Activated CD4-positive, alpha-beta T cell treated with anti-CD3 and anti-CD28 coated beads, Interleukin-2, amount 50 U/mL, for 4 hours (primary cell): ENCODE data around the gene SGCA.
A peak's percentile ranks its signal among the peaks of the same experiment; 100 is the strongest.

Experiments
- DNase-seq, 2 experiments: peaks; one replicate each; pipeline ENCODE4 v3.0.0-alpha.2; 2020

Gene SGCA

DNA sequence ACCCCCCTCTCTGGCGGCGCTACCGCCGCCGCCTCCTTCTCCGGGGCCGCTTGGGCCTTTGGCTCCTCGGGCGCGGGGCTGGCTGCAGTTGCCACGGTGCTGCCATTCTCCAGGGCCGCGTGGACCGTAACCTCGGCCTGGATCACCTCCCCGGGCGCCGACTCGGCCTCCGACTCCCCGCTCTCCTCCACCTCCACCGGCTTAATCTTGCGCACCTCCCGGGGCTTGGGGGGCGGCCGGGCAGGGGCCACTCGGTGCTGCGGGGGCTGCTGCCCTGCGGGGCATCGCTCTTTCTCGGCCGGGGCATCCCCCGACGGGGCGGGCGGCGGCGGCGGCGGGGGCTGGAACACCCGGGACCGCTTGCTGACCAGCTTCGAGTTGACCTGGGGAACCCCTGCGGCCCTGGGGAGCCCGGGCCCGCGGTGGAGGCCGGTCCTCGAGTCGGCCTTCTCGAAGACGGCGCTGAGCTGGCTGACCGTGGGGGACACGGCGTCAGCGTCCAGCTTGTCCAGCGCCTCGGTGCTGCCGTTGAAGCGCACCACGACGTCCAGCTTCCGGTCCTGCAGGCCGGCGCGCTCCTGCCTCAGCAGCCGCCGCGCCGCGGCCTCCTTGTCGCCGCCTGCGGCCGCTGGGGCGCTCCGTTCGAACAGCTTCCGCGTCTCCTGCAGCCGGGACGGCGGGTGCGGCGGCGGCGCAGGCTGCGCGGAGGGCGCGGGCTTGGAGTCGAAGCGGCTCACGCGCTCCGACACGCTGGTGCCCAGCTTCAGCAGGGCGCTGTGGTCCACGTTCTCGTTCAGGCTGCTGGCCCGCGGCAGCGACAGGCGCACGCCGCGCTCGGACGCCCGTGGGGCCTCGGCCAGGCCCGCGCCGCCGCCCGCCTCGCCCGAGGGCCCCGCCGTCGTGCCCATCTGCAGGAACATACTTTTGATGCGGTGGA, 16.1 kb upstream of the SGCA start:
- peak; percentile 36 to 53 for DNase-seq

DNA sequence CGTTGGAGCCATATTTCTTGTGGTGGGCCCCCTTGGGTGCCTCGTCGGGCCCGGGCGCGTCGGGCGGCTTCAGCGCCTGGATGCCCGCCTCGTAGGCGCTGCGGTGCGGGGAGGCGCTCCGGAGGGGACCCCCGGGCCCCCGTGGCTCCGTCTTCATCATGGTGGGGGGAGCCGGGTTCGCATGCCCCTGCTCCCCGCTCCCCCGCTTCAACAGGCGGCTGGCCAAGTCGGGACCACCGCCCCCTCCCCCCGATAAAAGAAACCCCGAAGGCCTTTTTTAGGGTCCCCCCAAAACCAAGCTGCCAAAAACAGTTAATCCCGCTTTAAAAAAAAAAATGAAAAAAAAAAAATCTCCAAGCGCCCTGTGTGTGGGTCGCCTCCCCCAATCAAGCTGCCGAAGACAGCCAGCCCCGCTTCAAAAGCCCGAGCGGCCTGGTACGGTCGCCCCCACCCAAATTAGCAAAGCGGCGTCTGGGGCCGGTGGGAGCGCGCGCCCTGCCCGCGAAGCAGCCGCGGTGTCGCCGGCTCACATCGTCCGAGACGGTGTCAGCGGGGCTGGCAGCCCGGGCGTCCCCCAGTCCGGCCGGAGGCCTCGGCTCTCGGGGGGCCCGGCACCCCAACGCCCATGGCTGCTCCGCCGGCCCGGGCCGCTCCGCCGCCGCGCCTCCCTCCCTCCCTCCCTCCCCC, 15.3 kb upstream of the SGCA start, which contains the start of gene PPP1R9B:
PPP1R9B (minus strand) TSS at position 324 of the 687 bp plus-strand sequence; CDS start at position 160, 164 bp downstream.
- no peak for DNase-seq

DNA sequence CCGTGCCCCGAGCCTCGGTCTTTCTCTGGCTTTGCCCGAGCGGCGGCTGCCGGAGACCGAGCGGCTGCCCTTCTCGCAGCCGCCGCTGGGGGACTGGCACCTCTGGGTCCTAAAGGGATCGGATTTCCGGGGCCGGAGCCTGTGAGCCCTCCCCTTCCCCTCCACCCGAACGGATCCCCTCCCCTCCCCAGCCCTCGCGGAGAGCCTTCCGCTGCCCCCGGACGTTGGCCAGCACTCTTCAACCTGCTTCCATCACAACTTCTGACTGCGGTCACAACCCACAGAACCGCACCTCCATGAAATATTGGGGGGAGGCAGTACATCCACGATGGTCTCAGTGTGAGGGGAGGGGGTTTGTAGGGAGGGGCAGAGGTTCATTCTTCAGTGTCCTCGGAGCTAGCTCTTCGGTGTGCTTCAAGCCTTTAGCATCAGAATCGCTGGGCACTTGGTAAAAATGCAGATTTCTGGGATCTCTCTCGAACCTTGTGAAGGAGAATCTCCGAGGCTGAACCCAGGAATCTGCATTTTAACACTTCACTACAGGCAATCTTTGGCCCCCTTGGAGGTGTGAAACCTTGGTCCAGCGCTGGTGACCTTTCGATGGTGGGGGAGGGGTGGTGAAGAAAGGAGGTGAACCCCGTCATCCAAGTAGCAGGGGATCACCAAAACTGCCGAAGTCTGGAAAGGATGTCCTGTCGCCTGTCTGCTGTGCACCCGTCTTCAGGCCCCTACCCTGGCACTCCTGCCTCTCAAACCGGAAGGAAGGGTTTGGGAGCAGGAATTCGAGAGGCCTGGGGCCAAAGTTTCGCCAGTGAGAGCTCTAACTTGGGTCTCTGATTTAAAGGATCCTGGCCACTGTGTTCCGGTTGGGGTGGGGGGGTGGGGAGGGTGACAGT, 14.5 kb upstream of the SGCA start:
- DNase-seq, result peak; percentile 77 to 79

DNA sequence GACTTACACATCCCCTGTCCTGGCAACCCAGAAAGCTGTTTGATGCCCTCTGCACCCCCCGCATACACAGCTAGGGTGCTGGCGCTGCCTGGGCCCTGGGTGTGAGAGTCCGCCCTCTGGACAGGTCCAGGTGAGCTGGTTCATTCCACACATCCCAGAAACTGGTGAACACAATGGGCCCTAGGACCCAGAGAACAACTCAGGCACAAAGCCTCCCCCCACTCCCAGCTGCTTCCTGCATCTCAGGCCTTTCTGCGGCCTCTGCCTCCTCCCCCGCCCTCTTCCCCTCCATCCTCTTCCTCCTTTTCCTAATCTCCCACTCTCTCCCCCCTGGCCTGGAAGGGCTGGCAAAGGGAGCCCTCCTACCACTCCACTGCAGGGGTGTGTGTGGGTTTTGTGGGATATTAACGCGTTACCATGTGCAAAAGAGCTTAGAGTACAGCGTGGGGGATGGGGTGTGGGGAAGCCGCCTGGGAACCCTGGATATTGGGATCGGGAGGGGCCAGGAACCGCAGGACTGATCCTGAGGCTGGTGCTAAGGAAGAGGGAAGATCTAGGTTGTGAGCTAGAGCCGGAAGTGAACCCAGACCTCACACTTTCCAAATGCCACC, 13.8 kb upstream of the SGCA start:
- DNase-seq, result no peak

DNA sequence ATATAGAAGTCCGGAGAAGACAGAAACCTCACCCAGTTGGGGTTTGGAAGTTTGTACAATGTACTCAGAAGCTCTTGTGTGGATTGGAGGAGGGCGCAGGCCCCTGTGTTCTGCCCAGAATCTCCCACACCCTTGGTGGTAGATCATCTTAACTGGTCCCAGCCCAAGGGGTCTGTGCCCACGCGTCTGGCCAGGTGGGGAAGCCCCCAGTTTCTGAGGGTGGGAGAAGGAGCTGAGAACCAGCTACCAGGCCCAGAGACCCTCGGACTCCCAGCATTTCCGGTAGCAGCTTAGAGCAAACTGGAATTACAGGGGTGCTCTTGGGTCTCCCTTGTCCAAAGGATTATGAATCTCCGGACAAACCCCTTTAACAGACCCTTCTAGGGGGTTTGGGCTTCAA, 13.1 kb upstream of the SGCA start:
- DNase-seq, result no peak

DNA sequence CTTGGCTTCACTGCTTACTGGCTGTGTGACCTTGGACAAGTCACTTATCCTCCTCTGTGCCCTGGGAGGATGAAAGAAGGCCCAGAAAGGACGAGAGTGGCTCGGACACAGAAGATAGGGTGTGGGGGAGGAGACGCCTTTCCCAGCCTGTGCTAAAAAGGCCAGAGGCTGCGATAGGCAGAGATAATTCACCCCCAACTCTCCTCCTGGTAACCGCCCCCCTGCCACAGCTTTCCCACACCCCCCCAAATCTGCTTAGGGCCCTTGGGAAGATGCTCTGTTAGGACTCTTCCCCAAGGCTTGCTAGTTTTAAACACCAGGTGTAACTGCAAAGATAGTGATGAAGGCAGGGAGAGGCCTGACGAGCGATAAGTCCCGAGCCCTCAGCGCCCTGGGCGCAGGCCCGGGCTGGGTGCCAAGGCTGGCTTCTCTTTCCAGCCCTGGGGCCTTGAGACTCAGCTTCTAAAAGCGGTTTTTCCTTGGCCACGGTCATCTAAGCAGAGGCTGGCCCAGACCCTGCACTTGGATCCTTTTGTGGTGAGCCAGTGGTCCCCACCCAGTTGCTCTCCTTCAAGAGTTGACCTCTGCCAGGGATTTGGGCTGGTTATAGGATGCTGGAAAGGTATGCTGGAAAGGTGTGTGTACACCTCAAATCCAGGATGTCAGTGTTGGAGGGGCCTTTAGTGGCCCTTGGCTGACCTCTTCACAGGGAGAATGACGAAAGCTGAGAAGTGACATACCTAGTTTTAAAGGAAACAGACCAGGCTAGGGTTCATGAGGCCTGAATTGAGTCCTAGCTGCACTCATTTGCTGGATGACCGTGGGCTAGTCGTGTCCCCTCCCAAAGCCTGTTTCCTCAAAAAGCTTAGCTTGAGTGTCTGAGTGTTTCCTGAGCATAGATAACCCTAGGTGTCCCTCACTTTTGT, 11.9 kb upstream of the SGCA start:
- DNase-seq, result no peak

DNA sequence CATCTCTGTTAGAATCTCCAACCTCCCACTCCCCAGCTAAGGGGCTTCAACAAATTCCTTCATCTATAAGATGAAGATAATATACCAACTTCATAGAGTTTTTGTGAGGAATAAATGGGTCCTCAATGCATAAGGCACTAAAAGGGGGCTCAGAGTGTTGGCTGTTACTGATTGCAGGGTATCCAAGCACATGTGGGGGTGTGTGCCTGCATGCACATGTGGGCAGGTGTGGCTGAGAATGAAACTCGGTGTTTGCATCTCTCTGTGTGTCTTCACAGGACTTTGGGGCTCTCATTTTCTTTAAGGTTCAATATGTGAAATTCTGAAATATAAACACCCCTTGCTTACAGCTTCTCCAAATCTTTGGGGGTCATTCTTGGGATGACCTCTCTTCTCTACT, 11.2 kb upstream of the SGCA start:
- DNase-seq, result no peak

DNA sequence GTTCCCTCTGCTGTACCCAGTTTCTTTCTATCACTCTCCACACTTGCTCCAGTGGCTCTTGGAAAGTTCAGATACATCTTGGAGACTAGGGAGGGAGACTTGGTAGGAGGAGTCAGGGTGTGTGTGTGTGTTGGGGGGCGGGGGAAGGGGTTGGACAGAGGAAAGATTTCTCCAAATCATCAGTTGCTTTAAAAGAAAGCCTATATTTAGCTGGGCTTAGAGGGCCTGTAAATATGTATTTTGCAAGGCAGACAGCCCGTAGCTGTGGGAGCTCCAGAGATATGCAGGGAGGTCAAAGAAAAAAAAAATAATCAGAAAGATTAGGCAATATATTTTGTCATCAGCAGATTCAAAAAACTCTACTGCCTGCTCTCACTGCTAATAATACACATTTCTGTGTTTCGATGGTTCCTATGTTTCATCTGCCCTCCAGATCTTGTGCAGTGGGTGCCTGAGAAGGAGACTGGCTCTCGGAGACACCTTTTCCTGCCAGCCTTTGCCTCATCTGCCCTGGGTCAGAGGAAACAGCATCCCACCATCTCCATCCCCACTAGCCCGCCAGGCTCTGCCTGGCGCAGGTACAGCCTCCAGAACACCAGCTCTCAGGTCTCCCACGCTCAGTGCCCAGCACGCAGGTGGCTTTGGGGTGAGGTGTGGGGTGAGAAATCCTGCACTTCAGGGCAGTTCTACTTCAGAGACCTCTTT, 10.5 kb upstream of the SGCA start:
- DNase-seq, result no peak

DNA sequence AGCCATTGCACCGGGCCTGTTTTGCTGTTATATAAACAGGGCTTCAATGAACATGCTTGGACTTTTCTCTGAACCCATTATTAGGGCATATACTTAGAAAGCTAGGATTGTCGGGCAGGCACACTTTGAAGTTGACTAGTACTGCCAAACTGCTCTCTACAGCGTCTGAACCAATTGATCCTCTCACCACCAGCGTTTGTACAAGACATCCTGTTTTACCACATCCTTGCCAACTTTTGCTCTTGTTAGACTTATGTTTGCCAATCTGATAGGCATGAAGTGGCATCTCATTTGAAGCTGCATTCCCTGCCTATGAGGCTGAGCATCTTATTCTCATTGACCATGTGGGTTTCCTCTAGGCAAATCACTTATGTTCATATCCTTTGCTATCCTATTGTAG, 7.9 kb upstream of the SGCA start:
- no peak for DNase-seq

DNA sequence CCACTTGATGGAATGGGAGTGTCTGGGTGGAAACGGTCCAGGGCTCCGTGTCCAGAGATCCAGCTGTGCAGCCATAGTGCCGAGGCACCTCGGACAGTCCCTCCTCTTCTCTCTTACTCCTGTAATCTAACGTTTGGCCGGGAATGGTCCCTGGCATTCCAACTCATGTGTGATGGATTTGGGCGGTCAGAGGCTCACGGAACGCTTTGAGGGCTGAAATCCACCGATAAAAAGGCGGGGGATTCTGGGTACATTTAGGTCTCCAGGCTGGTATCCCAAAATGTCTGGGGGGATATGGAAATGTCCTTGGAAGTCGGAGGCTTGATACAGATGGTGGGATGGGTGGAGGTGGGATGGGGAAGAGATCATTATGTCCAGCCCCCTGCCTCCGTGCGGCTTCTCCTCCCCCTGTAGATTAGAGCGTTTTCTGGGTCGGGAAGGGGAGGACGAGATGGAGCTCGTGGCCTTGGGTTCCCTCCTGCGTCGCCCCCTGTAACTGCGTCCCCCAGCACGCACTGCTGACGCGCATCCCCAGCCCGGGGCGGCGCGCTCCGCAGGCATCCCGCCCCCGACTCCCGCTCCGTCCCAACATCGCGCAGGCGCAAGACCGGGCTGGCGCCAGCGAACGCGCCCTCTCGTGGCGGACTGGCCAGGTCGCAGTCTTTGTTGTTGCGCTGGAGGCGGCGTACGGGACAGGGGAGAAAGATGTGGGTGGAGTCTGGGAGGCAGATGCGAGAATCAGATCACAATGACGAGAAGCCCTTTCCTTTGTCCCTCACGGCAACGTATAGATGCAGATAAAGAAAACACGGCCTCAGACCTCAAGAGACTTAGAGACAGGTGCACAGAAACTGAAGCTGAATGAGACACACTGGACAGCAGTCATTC, 4.5 kb upstream of the SGCA start:
- DNase-seq, result peak; percentile 93

DNA sequence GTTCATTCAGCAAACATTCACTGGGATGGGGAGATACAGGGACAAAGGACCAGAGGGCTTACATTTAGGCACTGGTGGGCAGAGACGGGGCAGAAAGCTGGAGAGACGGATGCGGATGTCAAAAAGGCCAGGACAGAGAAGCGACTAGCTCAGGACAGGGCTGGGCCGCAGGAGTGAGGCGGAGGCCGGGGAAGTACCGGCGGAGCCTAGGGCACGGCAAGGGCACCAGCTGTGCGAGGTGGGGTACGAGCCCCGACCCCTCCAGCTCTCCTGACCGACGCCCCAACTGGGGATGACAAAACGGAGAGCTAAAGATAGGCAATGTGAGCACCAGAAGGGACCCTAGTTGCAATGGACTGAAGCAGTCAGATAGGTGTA, 3.9 kb upstream of the SGCA start:
- no peak for DNase-seq

DNA sequence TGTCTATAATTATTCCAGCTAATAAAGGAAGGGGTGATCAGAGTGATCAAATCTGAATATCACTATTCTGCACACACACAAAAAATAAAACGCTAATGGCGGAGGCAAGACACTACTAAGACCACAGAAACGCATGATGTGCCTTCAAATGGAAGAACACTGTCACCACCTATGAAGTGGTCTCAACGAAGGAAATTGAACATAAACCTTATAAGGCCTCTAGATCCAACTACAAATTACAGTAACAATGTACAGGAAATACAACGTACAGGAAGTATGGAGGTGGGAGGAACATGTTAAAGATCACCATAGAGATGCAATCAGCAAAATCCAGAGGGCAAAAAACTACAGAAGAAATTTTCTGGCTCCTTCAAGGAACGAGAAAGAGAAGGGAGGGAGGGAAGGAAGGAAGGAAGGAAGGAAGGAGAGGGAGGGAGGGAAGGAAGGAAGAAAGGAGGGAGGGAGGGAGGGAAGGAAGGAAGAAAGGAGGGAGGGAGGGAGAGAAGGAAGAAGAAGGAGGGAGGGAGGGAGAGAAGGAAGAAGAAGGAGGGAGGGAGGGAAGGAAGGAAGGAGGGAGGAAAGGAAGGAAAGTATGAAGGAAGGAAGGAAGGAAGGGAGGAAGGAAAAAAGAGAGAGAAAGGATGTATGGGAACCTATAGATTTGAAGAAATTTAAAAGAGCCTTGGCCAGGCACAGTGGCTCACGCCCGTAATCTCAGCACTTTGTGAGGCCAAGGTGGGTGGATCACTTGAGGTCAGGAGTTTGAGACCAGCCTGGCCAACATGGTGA, 3.1 kb upstream of the SGCA start:
- DNase-seq, result no peak

DNA sequence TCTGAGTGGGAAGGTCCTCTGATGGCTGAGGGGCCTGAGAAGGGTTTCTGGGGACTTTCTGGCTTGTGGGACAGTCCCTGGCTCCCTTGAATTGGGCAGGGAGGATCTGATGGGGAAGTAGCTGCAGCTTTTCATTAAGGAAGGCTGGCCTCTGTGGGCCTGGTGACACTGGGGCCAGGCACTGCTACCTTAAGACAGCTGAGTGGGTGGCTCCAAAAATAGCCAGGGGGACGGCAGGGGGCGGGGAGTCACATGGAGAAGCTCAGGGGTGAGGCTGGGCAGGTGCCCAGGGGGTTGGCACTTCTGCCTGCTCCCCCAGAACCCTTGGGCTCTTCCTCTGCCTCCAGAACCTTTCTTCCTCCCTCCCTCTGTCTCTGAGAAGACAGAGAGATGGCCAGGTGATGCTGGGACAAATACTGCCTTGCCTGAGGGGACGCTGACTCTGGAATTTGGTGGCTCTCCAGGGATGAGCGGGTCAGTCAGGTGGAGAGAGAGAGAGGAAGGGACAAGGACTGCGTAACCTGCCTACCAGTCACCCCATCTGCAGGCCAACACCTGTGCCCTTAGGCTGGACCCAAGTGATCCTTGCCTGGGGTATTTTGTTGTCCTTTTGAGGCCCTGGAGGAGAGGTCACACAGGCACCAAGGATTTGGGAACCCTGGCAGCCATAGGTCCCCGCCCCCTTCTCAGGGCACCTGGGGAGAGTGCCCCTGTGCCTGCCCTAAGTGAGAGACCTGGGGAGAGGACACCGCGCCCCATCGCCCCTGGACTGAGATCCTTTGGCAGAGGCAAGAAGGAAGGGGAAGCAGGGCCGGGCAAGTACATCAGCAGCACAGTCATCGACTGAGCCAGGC, 1.7 kb upstream of the SGCA start:
- no peak for DNase-seq

DNA sequence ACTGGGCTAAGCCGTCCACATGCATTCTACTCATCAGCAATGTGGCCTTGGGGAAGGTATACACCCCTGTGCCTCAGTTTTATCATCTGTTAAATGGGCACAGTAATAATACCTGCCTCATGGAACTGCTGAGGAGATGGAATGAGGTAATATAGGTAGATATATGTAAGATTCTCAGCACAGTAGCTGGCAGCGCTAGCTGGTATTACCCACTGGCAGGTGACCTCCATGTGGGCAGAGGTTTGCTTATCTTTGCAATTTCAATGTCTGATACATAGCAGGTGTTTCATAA, 1.2 kb upstream of the SGCA start:
- DNase-seq, result no peak

DNA sequence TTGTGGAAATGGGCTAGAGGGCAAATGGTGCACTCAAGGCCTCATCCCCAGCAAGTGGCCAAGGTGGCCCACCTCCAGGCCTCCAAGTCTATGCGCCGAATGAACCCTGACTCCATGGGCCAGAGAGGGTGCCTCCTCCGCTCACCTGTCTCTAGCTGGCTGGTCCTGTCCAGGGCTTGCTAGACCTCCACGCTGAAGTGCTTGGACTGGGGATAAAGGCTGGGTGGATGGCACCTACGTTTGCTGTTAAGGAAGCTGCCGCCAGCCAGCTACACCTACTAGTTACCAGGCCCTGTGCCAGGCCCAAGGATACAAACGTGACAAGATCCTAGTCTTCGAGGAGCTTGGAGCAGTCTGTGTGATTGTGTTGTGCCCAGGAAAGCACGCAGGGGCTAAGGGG, 739 bp upstream of the SGCA start:
- no peak for DNase-seq

DNA sequence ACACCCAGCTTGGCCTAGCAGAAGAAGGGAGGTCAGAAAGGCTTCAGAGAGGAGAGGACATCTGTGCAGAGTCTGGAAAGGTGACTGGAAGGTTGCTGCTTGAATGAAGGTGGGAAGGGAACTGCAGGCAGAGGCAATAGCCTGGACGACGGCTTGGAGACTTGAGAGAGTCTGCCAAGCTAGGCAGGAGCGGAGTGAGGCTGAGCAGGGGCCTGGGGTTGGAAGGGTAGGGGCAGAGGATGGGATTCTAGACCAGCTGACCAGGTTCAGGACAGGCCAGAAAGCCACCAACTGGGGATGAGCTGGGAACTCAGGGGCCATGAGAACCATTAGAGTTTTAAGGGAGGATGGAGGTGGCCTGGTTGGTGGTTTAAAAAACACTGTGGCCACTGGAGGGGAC, 339 bp upstream of the SGCA start:
- no peak for DNase-seq

DNA sequence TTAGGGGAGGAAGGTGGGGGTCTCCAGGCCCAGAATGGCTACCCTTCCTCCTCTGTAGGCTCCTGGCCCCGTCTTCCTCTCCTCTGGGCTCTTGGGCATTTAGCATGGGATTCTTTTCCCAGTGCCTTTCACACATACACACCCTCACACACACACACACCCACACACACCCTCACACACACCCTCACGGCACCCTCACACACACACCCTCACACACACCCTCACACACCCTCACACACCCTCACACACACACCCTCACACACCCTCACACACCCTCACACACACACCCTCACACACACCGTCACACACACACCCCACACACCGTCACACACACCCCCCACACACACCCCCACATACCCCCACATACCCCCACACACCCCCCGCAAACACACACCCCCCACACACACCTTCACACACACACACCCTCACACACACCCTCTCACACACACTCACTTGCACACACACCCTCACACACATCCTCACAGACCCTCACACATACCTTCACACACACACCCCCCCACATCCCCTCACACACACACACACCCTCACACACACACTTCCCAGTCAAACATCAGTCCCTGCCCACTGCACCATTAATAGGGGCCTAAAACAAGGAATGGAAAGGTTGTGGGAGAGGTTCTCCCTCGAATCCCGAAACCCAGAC, 845 bp downstream of the SGCA start:
- DNase-seq, result no peak

DNA sequence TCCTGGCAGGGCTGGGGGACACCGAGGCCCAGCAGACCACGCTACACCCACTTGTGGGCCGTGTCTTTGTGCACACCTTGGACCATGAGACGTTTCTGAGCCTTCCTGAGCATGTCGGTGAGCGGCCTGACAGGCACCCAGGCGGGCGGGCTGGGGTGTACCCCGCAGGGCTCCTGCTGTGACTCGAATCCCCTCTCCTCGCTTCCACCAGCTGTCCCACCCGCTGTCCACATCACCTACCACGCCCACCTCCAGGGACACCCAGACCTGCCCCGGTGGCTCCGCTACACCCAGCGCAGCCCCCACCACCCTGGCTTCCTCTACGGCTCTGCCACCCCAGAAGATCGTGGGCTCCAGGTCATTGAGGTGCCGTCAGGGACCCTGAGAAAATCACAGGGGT, 1.6 kb downstream of the SGCA start:
- no peak for DNase-seq
